HG02885 (cell line): Measurements from ENCODE around the gene LYG1.
"Not testable (repeated sequence)": the region's sequence is repeated elsewhere in the genome, so short reads cannot be mapped to it uniquely, and the experiment has no call there.

Experiments
- ATAC-seq: cut with Tn5 transposase; IDR thresholded peaks from one replicate; pipeline ENCODE4 v1.9.1; 2021; ENCODE audit warnings: mild to moderate bottlenecking; ENCODE audit not compliant: unreplicated experiment, poor library complexity

LYG1 gene

DNA sequence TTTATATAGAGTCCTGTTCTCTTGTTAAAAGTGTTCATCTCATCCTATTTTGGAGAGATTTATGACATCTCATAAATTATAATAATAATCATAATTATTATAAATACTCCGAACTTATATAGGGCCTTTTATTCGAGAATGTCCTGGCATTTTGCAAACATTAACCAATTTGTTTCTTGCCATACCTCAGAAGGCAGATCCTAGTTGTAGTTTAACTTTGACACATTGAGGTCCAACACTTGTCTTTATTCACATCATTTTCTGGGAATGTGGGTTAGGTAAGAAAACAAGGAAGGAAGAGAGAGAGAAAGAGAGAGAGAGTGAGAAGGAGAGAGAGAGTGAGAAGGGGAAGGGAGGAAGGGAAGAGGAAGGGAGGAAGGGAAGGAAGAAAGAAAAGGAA lies at the start of gene LYG1:
Gene LYG1, minus strand, starts transcription at position 101 of the 400 bp plus-strand sequence. CDS start 5,527 bp downstream, outside the sequence.
- not testable (repeated sequence) for ATAC-seq

DNA sequence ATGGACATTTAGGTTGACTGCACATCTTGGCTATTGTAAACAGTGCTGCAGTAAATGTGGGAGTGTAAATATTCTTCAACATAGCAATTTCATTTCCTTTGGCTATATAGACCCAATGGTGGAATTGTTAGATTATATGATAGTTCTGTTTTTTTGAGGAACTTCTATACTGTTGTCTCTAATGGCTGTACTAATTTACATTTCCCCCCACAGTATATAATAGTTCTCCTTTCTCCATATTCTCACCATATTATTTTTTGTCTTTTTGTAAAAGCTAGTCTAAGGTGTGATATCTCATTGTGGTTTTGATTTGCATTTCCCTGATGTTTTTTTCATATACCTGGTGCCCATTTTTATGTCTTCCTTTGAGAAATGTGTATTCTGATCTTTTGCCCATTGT lies 49.2 kb upstream of the LYG1 start:
- no peak for ATAC-seq

DNA sequence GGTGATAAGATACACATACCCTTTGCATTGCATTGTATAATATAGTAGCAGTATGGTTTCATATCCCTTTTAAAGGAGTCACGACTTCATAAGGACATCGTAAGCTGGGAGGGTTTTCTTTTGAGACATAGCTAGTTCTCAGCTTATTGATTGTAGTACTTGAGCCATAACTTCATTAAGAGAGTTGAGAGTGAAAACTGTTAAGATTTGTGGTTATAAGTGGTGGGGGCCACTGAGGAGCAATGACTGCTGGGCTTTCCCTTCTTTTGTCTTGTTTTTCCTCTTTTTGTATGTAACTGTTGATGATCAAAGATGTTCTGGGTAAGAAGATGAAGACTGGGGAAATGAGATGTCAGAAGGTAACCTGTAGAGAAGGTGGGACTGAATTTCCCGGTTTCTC lies 47.2 kb upstream of the LYG1 start:
- ATAC-seq, result peak; percentile 60

DNA sequence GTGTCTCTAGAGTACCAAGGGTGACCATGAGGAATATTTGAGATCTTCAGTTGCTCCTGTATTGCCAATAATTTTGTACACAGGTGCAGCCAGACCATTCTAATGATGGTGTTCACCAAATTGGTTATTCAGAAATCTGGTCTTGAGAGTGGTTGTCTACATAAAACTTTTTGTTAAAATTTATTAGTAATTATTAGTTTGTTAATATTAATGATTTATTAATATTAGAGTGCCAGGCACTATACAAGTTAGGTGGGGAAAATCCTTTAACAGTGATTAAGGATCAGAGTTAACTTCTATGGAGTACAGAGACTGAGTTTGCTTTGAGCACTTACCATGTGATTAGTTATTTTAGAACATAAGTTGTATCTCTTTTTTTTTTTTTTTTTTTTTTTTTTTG lies 45.2 kb upstream of the LYG1 start:
- no peak for ATAC-seq

DNA sequence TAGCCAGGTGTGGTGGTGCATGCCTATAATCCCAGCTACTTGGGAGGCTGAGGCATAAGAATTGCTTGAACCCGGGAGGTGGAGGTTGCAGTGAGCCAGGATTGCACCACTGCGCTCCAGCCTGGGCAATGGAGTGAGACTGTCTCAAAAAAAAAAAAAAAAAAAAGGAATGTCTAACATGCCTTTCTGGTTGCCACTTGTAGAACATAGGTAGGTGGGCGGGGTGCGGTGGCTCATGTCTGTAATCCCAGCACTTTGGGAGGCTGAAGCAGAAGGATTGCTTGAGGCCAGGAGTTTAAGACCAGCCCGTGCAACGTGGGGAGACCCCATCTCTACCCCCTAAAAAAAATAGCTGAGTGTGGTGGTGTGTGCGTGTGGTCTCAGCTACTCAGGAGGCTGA lies 44.4 kb upstream of the LYG1 start:
- ATAC-seq, result not testable (repeated sequence)

DNA sequence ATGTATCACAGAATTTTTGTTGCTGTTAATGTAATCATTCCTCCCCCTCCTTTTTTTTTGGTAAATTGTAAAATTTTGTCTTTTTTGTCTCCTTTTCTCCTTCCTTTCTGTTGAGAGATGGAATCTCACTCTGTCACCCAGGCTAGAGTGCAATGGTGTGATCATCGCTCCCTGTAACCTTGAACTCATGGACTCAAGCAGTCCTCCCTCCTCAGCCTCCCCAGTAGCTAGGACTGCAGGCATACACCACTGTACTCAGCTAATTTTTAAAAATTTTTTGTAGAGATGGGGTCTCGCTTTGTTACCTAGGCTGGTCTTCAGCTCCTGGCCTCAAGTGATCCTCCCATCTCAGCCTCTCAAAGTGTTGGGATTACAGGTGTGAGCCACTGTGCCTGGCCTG lies 41.5 kb upstream of the LYG1 start:
- ATAC-seq, result no peak

DNA sequence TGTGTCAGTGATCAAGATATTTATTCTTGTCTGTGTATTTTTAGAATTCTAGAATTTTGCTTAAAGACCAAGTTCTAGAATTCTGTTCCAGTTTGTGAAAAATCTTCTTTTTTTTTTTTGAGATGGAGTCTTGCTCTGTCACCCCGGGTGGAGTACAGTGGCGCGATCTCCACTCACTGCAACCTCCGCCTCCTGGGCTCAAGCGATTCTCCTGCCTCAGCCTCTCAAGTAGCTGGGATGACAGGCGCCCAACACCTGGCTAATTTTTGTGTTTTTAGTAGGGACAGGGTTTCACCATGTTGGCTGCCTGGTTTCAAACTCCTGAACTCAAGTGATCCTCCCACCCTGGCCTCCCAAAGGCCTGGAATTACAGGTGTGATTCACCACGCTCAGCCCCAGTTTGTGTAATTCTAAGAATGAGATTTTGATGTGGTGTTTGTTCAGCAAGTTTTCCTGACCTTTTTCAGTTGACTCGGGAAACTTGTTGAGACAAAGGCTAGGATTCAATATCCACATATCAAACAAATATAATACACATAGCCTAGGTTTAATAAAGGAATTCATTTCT lies 39.8 kb upstream of the LYG1 start:
- no peak for ATAC-seq

DNA sequence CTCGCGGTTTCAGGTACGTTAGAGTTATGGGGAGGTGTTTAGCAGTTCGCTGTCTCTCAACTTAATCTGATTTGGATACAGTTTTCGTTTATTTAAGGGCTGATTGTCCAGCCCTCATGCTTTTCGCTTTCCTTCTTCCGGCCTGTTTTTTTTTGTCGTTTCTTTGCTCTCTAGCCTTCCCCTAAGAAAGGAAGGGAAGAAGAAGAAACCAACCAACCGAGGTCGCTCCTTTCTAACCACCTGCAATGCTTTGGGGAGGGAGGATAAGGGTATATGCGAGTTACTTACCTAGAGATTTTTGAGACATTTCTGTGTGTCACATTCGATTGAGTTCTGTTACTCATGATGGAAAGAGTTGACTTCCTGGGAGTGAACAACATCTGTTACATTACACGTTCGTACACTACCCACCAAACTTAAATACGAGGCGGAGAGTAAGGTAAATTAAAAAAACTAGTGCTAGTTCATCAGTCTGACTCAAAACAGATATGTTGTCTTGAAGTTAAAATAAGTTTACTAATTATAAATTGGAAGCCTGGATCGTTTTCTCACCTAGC lies 37.1 kb upstream of the LYG1 start:
- ATAC-seq, result no peak

DNA sequence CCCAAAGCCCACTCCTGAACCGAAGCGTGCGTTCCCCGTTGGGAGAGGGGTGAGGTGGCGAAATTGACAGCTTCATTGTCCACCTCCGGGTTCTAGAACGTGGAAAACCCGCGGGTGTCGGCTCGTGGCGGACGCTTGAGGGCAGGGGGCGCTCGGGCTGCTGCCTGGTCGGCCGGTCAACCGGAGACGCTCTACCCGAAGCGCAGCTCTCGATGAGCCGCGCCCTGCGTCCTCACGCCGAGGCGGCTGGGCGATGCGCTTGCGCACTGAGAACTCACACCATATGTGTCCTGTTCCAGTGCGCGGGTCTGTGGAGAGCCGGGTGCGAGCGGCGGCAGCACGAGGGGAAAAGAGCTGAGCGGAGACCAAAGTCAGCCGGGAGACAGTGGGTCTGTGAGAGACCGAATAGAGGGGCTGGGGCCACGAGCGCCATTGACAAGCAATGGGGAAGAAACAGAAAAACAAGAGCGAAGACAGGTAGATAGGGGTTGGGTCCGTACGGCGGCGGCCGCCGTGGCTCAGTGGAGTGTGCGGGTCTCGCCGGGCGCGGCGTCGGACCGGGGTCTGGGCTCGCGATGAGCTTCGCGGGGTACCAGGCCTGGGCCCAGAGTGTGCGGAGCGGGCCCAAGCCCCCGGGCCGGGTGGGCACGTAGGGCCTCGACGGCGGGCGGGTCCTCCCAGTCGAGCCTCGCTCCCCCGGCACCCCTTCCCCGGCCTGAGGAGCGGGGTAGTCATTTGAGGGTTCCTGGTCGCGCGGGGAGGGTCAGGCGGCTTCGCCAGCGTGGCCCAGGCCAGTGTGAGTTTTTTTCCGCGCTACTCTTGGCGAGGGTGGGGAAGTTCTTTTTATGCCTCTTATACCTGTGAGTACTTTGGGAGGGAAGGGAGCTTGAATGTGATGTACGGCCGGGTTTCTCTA lies 36.4 kb upstream of the LYG1 start, which contains the start of gene EIF5B:
Gene EIF5B, plus strand, starts transcription at position 277 of the 916 bp plus-strand sequence. Its CDS starts 166 bp downstream, at position 443.
- peak; percentile 66 for ATAC-seq

DNA sequence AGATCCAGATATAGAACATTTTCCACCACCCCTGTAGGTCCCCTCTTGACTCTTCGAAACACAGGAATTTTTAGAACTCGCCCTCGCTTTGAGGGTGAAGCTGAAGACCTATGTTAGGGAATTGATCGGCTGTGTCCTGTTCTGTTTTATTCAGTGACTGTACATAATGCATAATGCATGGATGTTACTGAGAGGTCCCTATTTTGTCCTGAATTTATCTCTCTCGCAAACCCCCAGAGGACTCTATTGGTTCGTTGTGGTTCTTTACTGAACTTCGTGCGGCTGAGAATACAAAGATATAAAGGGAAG lies 35.8 kb upstream of the LYG1 start:
- ATAC-seq, result peak; percentile 5

DNA sequence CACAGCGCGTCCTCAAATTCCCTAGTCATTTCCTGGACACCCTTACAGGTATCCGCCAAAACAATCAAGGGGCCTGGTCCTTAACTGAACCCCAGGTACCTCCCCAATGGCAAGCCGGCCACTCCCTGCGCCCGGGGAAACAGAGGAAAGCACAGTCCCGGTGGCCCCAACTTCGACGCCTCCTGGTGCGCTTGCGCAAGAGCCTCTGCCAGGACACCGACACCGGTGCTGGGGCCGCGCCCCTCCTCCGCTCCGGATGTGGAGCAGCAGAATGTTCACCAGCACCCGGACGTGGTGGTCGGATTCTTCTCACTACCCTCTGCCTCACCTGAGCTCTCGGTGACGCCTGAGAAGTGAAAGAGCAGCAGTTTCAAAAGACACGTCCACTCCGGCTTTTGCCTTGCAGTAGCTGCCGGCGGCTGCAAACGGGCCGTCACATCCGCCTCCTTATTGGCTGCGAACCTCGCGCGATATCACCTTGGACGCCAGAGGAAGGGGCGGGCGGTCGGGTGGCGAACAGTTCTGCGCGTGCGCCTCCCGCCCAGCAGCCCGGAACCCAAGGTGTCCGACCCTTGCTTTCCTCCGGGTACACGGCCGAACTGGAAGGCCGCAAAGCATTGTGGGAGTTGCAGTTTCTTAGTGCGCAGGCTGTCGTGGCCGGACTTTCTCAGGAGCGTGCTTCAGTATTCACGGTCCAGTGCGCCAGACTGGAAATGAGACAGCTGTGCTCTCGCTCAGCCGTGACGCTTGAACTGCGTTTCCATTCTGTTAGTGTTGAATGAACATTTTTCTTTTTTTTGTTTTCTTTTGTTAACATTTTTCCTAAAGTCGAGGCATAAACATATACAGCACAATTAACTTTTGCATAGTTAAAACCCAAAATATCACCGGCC lies 35.2 kb upstream of the LYG1 start, which contains the start of gene TXNDC9:
Gene TXNDC9, minus strand, starts transcription at position 423 of the 893 bp plus-strand sequence. CDS start 3,123 bp downstream, outside the sequence.
- peak; percentile 76 for ATAC-seq

DNA sequence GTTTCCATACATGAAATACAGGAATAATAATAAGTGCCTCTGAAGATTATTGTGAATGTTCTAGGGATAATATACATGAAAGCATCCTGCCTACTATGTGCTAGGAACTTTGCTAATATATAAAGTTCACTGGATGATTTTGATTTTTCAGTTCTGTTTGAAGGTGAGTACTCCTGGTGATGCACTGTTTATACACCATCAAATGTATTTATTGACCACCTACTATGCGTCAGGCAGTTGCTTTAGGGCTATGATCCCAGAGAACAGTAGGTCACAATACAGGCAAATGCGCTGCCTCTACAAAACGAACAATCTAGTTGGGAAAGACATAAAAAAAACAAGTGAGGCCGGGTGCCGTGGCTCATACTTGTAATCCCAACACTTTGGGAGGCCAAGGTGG lies 24.4 kb upstream of the LYG1 start:
- ATAC-seq, result no peak

DNA sequence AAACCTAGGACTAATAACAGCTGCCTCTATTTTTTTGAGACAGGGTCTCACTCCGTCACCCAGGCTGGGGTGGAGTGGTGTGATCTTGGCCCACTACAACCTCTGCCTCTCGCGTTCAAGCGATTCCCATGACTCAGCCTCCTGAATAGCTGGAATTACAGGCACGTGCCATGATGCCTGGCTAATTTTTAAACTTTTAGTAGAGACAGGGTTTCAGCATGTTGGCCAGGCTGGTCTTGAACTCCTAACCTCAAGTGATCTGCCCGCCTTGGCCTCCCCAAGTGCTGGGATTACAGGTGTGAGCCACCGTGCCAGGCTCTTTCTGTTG lies 16.8 kb upstream of the LYG1 start:
- not testable (repeated sequence) for ATAC-seq

DNA sequence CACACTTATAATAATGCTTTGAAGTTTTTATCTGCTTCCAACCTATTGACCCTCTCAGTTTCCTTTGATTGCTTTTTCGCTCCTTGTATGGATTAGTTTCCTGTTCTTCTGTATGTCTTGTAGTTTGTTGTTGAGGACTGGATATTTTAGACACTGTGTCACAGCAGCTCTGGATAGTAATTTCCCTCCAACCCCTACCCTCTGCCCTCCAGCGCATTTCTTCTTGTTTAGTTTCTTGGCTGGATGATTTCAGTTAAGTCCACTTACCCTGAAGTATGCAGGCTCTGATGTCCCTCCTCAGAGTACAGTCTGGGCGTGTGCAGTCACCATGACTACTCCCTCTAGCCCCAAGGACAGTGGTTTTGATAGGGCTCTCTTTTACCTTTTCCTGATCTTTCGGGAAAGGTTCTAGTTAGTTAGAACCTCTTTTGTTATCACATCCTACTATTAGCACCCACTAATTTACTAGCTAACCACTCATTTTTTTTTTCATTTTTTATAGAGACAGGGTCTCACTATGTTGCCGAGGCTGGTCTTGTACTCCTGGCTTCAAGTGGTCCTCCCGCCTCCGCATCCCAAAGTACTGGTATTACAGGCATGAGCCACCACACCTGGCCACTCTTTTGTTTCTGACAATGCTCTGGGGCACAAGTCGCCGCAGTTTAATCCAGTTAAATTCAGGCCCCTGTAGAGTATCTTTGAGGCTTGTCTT lies 16.3 kb upstream of the LYG1 start:
- no peak for ATAC-seq

DNA sequence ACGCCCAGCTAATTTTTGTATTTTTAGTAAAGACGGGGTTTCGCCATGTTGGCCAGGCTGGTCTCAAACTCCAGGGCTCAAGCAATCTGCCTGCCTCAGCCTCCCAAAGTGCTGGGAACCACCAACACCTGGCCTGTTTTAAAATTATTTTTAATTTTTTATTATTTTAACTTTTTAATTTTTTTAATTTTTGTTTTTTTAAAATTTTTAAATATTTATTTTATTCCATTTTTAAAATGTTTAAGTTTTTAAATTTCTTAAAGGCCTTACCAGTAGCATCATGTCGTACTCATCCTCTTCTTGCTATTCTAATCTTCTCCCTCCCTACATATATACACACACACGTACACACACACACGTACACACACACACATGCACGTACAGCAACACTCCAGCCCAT lies 1.4 kb downstream of the LYG1 start:
- no peak for ATAC-seq

DNA sequence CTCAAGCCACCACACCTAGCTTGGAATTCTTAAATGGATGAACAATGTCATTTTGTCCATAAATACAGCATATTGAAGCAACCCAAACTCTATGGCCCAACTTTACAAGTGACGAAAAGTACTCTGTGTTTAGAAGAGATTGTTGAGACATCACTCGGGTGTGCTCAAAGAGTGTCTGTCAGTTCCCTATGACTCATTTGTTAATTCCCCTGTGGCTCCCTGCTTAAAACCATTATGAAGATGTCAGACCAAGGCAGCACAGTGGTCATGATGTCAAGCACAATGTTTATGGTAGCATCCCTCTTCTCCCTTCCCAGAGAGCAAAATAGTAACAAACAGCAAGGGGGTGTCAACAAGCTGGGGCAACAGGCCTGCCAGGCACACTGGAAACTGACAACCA lies 3.0 kb downstream of the LYG1 start:
- ATAC-seq, result no peak

DNA sequence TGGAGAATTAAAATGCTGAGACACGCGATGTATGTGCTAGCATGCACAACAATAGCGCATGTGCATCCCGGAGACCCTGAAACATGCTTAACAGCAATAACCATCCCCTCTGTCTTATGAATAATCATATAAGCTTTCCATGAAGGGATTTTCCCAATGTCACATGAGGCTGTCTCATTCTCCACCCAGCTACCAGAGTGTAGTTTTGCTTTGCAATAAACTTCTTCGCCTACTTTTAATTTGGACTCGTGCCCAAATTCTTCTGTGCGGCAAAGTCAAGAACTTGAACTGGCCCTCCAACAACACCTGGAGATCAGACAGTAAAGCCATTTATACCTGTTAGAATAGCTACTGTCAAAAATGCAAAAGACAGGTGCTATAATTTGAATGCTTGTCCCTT lies 15.5 kb downstream of the LYG1 start:
- ATAC-seq, result no peak

DNA sequence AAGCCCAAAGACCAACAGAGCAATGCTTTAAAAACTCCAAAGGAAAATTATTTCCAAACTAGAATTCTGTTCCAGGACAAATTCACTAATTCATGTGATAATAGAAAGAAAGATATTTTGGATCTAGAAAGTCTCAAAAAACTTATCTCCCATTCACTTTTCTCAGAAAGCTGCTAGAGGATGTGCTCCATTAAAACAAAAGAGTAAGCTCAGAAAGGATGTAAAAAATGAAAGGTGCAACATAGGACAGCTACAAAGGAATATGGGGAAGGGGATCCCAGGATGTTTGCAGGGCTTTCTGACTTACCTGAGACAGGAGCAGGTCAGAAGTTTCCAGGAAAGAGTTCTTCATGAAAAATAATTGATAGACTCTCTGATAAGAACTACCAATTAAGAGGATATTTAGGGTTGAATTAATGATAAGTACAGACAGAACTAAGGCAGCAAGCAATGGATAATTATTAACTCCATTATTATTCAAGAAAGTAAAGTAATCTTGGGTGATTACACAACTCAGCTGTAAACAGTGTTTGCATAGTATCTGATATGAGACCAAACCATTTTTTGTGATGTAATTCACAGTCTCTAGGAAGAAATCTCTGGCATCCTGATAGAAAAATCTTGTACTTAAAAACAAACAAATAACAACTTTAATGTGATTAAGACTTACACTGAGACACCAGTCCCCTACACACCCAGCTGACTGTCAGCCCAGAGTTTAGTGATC lies 20.9 kb downstream of the LYG1 start:
- ATAC-seq, result no peak

DNA sequence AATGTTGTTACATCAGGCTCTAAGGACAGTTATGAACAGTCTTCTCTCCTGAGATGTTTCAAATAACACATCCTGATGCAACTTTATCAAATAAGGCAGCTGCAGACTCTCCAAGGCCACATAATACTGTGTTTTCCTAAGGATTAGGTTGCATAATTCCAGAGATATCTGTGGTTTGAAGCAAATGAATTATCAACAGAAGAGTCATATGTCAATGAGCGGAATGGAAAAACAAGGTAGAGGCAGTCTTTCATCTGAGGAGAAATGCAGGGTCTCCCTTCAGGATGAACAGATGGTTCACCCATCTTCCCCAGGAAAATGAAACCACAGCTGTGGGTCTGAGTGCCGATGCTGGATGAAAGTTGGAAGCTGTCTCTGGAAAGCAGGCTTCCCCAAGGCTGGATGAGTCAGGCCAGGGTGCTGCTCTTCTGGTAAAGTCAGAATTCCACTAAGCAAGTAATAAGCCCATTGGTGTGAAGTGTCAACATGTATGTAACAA lies 22.2 kb downstream of the LYG1 start:
- ATAC-seq, result no peak
